IMR-90 (cell line): ENCODE data around the gene SLC34A2. TPM values are rescaled to one million over a fixed set of nuclear protein-coding genes. Genes with fewer than 3 reads are reported as not detected.

Experiments
- ATAC-seq: fragments of 200-7000 bp; cut with Tn5 transposase; 2 replicates; pipeline ENCODE4 v1.9.1; 2020; ENCODE audit warnings: low read depth, mild to moderate bottlenecking, moderate library complexity
- BruUV-seq: library from RNA; stranded (reverse); fragments of 400-500 nt; replicated peaks from 2 replicates; lab custom pipeline; 2021; lab: Mats Ljungman, UMichigan
- CTCF ChIA-PET: fragments of 300-600 bp; formaldehyde crosslinking; extraction: SDS; loops from one replicate; lab custom pipeline; 2021; ENCODE audit warnings: antibody characterized with exemption; lab: Yijun Ruan, JAX
- POLR2A ChIA-PET: fragments of 300-600 bp; sonication (Branson Sonifier 250); formaldehyde crosslinking; loops from one replicate; lab custom pipeline; 2022; ENCODE audit warnings: antibody characterized with exemption; ENCODE audit not compliant: unreplicated experiment; lab: Charles Lee
- DNase-seq: peaks from one replicate; pipeline ENCODE4 v3.0.0; 2013
- H2AFZ ChIP-seq: replicated peaks from 2 replicates; pipeline ENCODE3; 2013; ENCODE audit warnings: low read length, mild to moderate bottlenecking; ENCODE audit not compliant: poor library complexity
- H2AK5ac ChIP-seq: 2 replicates; pipeline ENCODE4 v1.6.1; 2013; ENCODE audit warnings: low read depth, low read length, inconsistent platforms
- H2AK9ac ChIP-seq: replicated peaks from 2 replicates; pipeline ENCODE3; 2013; ENCODE audit warnings: mild to moderate bottlenecking, low read depth, low read length, moderate library complexity; ENCODE audit not compliant: poor library complexity
- H2BK120ac ChIP-seq: 2 replicates; pipeline ENCODE4 v1.6.1; 2013; ENCODE audit warnings: low read depth, low read length, inconsistent platforms
- H2BK15ac ChIP-seq: 3 replicates; pipeline ENCODE4 v1.6.1; 2013; ENCODE audit warnings: low read depth, low read length, inconsistent platforms
- H2BK20ac ChIP-seq: 2 replicates; pipeline ENCODE4 v1.6.1; 2013; ENCODE audit warnings: low read depth, mild to moderate bottlenecking, inconsistent platforms, low read length, moderate library complexity
- H2BK5ac ChIP-seq: 2 replicates; pipeline ENCODE4 v1.6.1; 2013; ENCODE audit warnings: mild to moderate bottlenecking, low read depth, low read length, inconsistent platforms; ENCODE audit not compliant: poor library complexity, severe bottlenecking
- H3K14ac ChIP-seq: replicated peaks from 2 replicates; pipeline ENCODE4 v1.6.1; 2013; ENCODE audit warnings: low read depth, low read length, inconsistent platforms
- H3K18ac ChIP-seq: 2 replicates; pipeline ENCODE4 v1.6.1; 2013; ENCODE audit warnings: low read depth, low read length, control low read depth
- H3K23ac ChIP-seq: 2 replicates; pipeline ENCODE4 v1.6.1; 2013; ENCODE audit warnings: low read depth, low read length, inconsistent platforms
- H3K27ac ChIP-seq: 2 replicates; pipeline ENCODE4 v1.5.1; 2013; ENCODE audit warnings: mild to moderate bottlenecking, control low read depth, low read length; ENCODE audit not compliant: insufficient read depth
- H3K27me3 ChIP-seq: 2 replicates; pipeline ENCODE4 v1.6.1; 2013; ENCODE audit warnings: low read length; ENCODE audit not compliant: control insufficient read depth, insufficient read depth
- H3K36me3 ChIP-seq: 2 replicates; pipeline ENCODE4 v1.6.1; 2013; ENCODE audit warnings: low read length, mixed read lengths; ENCODE audit not compliant: control insufficient read depth, insufficient read depth
- H3K4ac ChIP-seq: 2 replicates; pipeline ENCODE4 v1.6.1; 2013; ENCODE audit warnings: low read depth, low read length, inconsistent platforms
- H3K4me1 ChIP-seq: 2 replicates; pipeline ENCODE4 v1.6.1; 2013; ENCODE audit warnings: low read length, mixed read lengths; ENCODE audit not compliant: control insufficient read depth, insufficient read depth
- H3K4me2 ChIP-seq: 2 replicates; pipeline ENCODE4 v1.6.1; 2013; ENCODE audit warnings: low read depth, mild to moderate bottlenecking, control low read depth, low read length, moderate library complexity
- H3K4me3 ChIP-seq: 2 replicates; pipeline ENCODE4 v1.5.1; 2013; ENCODE audit warnings: low read depth, mild to moderate bottlenecking, control low read depth, low read length, moderate library complexity; ENCODE audit not compliant: insufficient read depth
- H3K56ac ChIP-seq: 2 replicates; pipeline ENCODE4 v1.6.1; 2013; ENCODE audit warnings: low read length, inconsistent platforms; ENCODE audit not compliant: insufficient read depth; ENCODE audit errors: extremely low read depth
- H3K79me1 ChIP-seq, 2 experiments: 2 replicates each; pipeline ENCODE4 v1.6.1; 2013; ENCODE audit warnings: low read length in 2 of 2, inconsistent platforms in 1 of 2, low read depth in 1 of 2
- H3K9ac ChIP-seq: 2 replicates; pipeline ENCODE4 v1.6.1; 2013; ENCODE audit warnings: low read depth, low read length, control low read depth
- H3K9me1 ChIP-seq: 2 replicates; pipeline ENCODE4 v1.6.1; 2013; ENCODE audit warnings: low read length, inconsistent platforms; ENCODE audit not compliant: insufficient read depth
- H3K9me3 ChIP-seq: 2 replicates; pipeline ENCODE4 v1.6.1; 2013; ENCODE audit warnings: low read length; ENCODE audit not compliant: control insufficient read depth, insufficient read depth
- H4K20me1 ChIP-seq: 2 replicates; pipeline ENCODE4 v1.6.1; 2013; ENCODE audit warnings: low read length, inconsistent platforms; ENCODE audit not compliant: insufficient read depth
- H4K5ac ChIP-seq: 2 replicates; pipeline ENCODE4 v1.6.1; 2013; ENCODE audit warnings: mild to moderate bottlenecking, low read depth, low read length, control low read depth
- H4K8ac ChIP-seq, 2 experiments: 2 replicates each; pipeline ENCODE4 v1.6.1; 2013; ENCODE audit warnings: low read depth in 2 of 2, low read length in 2 of 2, control low read depth in 1 of 2, inconsistent platforms in 1 of 2
- H4K91ac ChIP-seq: 2 replicates; pipeline ENCODE4 v1.6.1; 2013; ENCODE audit warnings: low read depth, low read length, inconsistent platforms; ENCODE audit not compliant: insufficient read depth
- BHLHE40 ChIP-seq: fragments of 150-350 bp; IDR thresholded peaks from 2 replicates; pipeline ENCODE4 v1.6.1; 2016; ENCODE audit warnings: mild to moderate bottlenecking, low read depth, low read length
- CHD1 ChIP-seq: IDR thresholded peaks from 2 replicates; pipeline ENCODE4 v1.6.1; 2012; ENCODE audit warnings: low read depth, low read length, improper control_type of control experiment
- FOS ChIP-seq: fragments of 150-350 bp; IDR thresholded peaks from 2 replicates; pipeline ENCODE4 v1.6.1; 2016; ENCODE audit warnings: low read depth, low read length
- MXI1 ChIP-seq: IDR thresholded peaks from 2 replicates; pipeline ENCODE4 v1.6.1; 2012; ENCODE audit warnings: low read depth, mild to moderate bottlenecking, low read length, moderate library complexity, borderline replicate concordance
- POLR2A ChIP-seq: IDR thresholded peaks from 2 replicates; pipeline ENCODE4 v1.6.1; 2012; ENCODE audit warnings: mild to moderate bottlenecking, low read depth, low read length
- RFX5 ChIP-seq: IDR thresholded peaks from 2 replicates; pipeline ENCODE4 v1.8.0; 2012; ENCODE audit warnings: low read depth, mild to moderate bottlenecking, low read length, moderate library complexity
- SMC3 ChIP-seq: fragments of 150-350 bp; IDR thresholded peaks from 2 replicates; pipeline ENCODE4 v1.6.1; 2016; ENCODE audit warnings: low read depth, mild to moderate bottlenecking, antibody characterized with exemption, low read length, moderate library complexity
- WGBS, 2 experiments: methylation state at CpG; one replicate each; pipeline versions ENCODE4 v1.1.5 to v1.1.7; 2013; ENCODE audit warnings: missing lambda C conversion rate in 2 of 2; ENCODE audit not compliant: insufficient read length in 1 of 2; ENCODE audit errors: extremely low coverage in 2 of 2; 5-methylcytosine and 5-hydroxymethylcytosine counted together
- dilution Hi-C: fragments of 300-500 bp; cut with HindIII; formaldehyde crosslinking; loops from one replicate; pipeline ENCODE4 v1.14.3; 2018; ENCODE audit warnings: low sequenced_read_pairs; ENCODE audit not compliant: unreplicated experiment
- in situ Hi-C: fragments of 300-500 bp; cut with MboI; formaldehyde crosslinking; loops from 3 replicates; pipeline ENCODE4 v1.14.3; 2019; ENCODE audit warnings: low sequenced_read_pairs, inconsistent platforms, mixed read lengths
- intact Hi-C: fragments of 100-400 bp; cut with micrococcal nuclease; formaldehyde crosslinking; loops from 2 replicates; pipeline ENCODE4 v1.10.0; 2022
- polyA plus RNA-seq, 3 experiments: library from polyadenylated mRNA; depleted of rRNA; stranded (reverse); fragments of >200 nt; gene quantifications; 2 replicates each; pipeline ENCODE4 v1.2.3, GENCODE V29; 2012; ENCODE audit warnings: low replicate concordance in 1 of 3
- total RNA-seq: library from RNA; depleted of rRNA; stranded (reverse); fragments of >200 nt; gene quantifications from 2 replicates; pipeline ENCODE4 v1.2.3, GENCODE V29; 2012
- TF ChIP-seq, protein P1 (sequence below): conservative IDR thresholded peaks from 2 replicates; pipeline ENCODE4 v1.5.1; 2012; ENCODE audit warnings: mild to moderate bottlenecking, low read depth, low read length, improper control_type of control experiment
- TF ChIP-seq, protein P2 (sequence below): fragments of 150-350 bp; IDR thresholded peaks from 2 replicates; pipeline ENCODE4 v1.6.1; 2016; ENCODE audit warnings: low read depth, mild to moderate bottlenecking, low read length, moderate library complexity, borderline replicate concordance

Gene SLC34A2
- total and polyA plus RNA-seq, 2 of the 4 experiments (the other 2 are of a cell fraction), result not detected

DNA sequence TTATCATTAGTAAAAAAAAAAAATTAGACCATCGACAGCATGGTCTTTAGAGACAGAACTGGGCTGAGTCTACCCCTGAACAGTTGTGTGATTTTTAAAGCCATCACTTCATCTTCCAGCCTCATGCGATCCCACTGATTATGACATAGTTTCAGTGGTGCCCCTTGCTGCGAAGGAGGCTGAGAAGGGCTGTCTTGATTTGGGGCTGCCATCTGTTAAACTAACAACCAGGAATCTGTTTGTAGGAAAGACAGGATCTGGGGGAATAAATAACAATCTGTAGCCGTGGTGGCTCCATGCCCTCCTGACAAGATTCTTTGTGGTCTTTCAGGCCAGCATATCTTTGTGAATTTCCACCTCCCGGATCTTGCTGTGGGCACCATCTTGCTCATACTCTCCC is 17.1 kb downstream of the SLC34A2 start:
- DNase-seq (no peak), ATAC-seq (no peak)
- no peak overlapping the region for H3K27ac ChIP-seq
- no peak overlapping the region for H3K23ac ChIP-seq
- H3K9ac ChIP-seq, result no peak overlapping the region
- H3K36me3 ChIP-seq, result no peaks in the 10 kb centered on the region
- POLR2A ChIA-PET, result no interaction called here
- CTCF ChIA-PET, result no interaction called here
- in situ Hi-C loops (no loop called here), intact Hi-C loops (no loop called here), dilution Hi-C loops (no loop called here)
- no peak overlapping the region for H3K4me2 ChIP-seq
- no peak overlapping the region for H2AFZ ChIP-seq
- H4K8ac ChIP-seq, result no peak overlapping the region
- no CpG with 5 or more reads among the region's 5 CpGs for WGBS, 2 experiments
- H3K4me3 ChIP-seq, result no peak overlapping the region
- no peaks in the 10 kb centered on the region for H4K20me1 ChIP-seq
- no peak overlapping the region for H2BK120ac ChIP-seq
- H3K79me1 ChIP-seq, result no peaks in the 10 kb centered on the region
- no peak overlapping the region for H4K91ac ChIP-seq
- no peak overlapping the region for H2AK5ac ChIP-seq
- H3K56ac ChIP-seq, result no peak overlapping the region
- H2BK20ac ChIP-seq, result no peak overlapping the region
- no peaks in the 10 kb centered on the region for H3K9me3 ChIP-seq
- H3K4me1 ChIP-seq, result no peaks in the 10 kb centered on the region
- TF ChIP-seq MXI1, result no peak
- no peak for TF ChIP-seq RFX5
- TF ChIP-seq CHD1, result no peak
- no peak for TF ChIP-seq POLR2A
- TF ChIP-seq BHLHE40, result no peak
- TF ChIP-seq, protein P1, sequence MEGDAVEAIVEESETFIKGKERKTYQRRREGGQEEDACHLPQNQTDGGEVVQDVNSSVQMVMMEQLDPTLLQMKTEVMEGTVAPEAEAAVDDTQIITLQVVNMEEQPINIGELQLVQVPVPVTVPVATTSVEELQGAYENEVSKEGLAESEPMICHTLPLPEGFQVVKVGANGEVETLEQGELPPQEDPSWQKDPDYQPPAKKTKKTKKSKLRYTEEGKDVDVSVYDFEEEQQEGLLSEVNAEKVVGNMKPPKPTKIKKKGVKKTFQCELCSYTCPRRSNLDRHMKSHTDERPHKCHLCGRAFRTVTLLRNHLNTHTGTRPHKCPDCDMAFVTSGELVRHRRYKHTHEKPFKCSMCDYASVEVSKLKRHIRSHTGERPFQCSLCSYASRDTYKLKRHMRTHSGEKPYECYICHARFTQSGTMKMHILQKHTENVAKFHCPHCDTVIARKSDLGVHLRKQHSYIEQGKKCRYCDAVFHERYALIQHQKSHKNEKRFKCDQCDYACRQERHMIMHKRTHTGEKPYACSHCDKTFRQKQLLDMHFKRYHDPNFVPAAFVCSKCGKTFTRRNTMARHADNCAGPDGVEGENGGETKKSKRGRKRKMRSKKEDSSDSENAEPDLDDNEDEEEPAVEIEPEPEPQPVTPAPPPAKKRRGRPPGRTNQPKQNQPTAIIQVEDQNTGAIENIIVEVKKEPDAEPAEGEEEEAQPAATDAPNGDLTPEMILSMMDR, result no peak
- TF ChIP-seq, protein P2, sequence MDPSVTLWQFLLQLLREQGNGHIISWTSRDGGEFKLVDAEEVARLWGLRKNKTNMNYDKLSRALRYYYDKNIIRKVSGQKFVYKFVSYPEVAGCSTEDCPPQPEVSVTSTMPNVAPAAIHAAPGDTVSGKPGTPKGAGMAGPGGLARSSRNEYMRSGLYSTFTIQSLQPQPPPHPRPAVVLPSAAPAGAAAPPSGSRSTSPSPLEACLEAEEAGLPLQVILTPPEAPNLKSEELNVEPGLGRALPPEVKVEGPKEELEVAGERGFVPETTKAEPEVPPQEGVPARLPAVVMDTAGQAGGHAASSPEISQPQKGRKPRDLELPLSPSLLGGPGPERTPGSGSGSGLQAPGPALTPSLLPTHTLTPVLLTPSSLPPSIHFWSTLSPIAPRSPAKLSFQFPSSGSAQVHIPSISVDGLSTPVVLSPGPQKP, result no peak
- TF ChIP-seq SMC3, result no peak
- no peak for TF ChIP-seq FOS
- H2AK9ac ChIP-seq, result no peak overlapping the region
- peaks cover 9% of the 10 kb centered on the region for H3K27me3 ChIP-seq
- no peak overlapping the region for H2BK15ac ChIP-seq
- no TSS peak for BruUV-seq
- no peak overlapping the region for H4K5ac ChIP-seq
- no peak overlapping the region for H3K14ac ChIP-seq
- H3K9me1 ChIP-seq, result no peaks in the 10 kb centered on the region
- H2BK5ac ChIP-seq, result no peak overlapping the region
- H3K18ac ChIP-seq, result no peak overlapping the region
- no peak overlapping the region for H3K4ac ChIP-seq
